ENCODE data around the gene NPAS3. TPM values are rescaled to one million over a fixed set of nuclear protein-coding genes. Genes with fewer than 3 reads are reported as not detected.
A peak's percentile ranks its signal among the peaks of the same experiment; 100 is the strongest.

The NPAS3 gene
- total RNA-seq, 6 donors from 2014 or later: 0.30 to 0.77 (median 0.59) TPM; not detected in 2

- H3K27me3 ChIP-seq: no peaks in the 10 kb centered on the region
- DNase-seq: no peak
- no peaks in the 10 kb centered on the region for H3K9me3 ChIP-seq
- no peak overlapping the region for H3K27ac ChIP-seq
- WGBS, 2 donors: 88 to 93% methylated on average over 2 of the region's 2 CpGs
- TF ChIP-seq EP300 (IDR thresholded peaks at IDR 0.05) (no peak), CTCF (IDR thresholded peaks at IDR 0.05) (no peak), POLR2AphosphoS5 (IDR thresholded peaks at IDR 0.05) (no peak), POLR2A (IDR thresholded peaks at IDR 0.05) (no peak)
- no peak for ATAC-seq (ENCODE audit: low FRiP score in 2 of 2)
- H3K4me1 ChIP-seq: no peaks in the 10 kb centered on the region
- H3K36me3 ChIP-seq: no peaks in the 10 kb centered on the region
- no peak overlapping the region for H3K4me3 ChIP-seq
These were observed 798.8 kb downstream of the NPAS3 start for GRCh38 chr14:33737446-33737845.

GRCh38 chr14:33738029-33738428, 799.4 kb downstream of the NPAS3 start:
- H3K4me3 ChIP-seq: no peak overlapping the region
- H3K9me3 ChIP-seq: peaks cover 0 to 2% (median 0%) of the 10 kb centered on the region in 4 donors
- H3K4me1 ChIP-seq: no peaks in the 10 kb centered on the region
- TF ChIP-seq EP300 (IDR thresholded peaks at IDR 0.05) (no peak), CTCF (IDR thresholded peaks at IDR 0.05) (no peak), POLR2A (IDR thresholded peaks at IDR 0.05) (no peak), POLR2AphosphoS5 (IDR thresholded peaks at IDR 0.05) (no peak)
- no peak for DNase-seq
- no peak overlapping the region for H3K27ac ChIP-seq
- H3K27me3 ChIP-seq: no peaks in the 10 kb centered on the region
- ATAC-seq (ENCODE audit: low FRiP score in 2 of 2): no peak
- H3K36me3 ChIP-seq: no peaks in the 10 kb centered on the region
- 90 to 94% methylated on average over 4 of the region's 4 CpGs for WGBS, 2 donors

- WGBS, 2 donors: 96% methylated on average over 3 of the region's 3 CpGs
- Histone ChIP-seq H3K27me3 (no peaks in the 10 kb centered on the region), H3K9me3 (peaks cover 0 to 5% (median 0%) of the 10 kb centered on the region in 4 donors), H3K4me1 (no peaks in the 10 kb centered on the region), H3K4me3 (no peak overlapping the region), H3K27ac (no peak overlapping the region), H3K36me3 (no peaks in the 10 kb centered on the region)
- ATAC-seq (ENCODE audit: low FRiP score in 2 of 2) (peak in 1 of 2 donors; percentile 34), DNase-seq (no peak)
- TF ChIP-seq CTCF (IDR thresholded peaks at IDR 0.05) (no peak), POLR2A (IDR thresholded peaks at IDR 0.05) (no peak), POLR2AphosphoS5 (IDR thresholded peaks at IDR 0.05) (no peak), EP300 (IDR thresholded peaks at IDR 0.05) (no peak)
These were observed 799.8 kb downstream of the NPAS3 start for GRCh38 chr14:33738491-33738890.

GRCh38 chr14:33740531-33740930, 801.9 kb downstream of the NPAS3 start:
- Histone ChIP-seq H3K4me3 (no peak overlapping the region), H3K4me1 (no peaks in the 10 kb centered on the region), H3K9me3 (peaks cover 0 to 5% (median 0%) of the 10 kb centered on the region in 4 donors), H3K27ac (no peak overlapping the region), H3K36me3 (no peaks in the 10 kb centered on the region), H3K27me3 (no peaks in the 10 kb centered on the region)
- WGBS, 2 donors: 84 to 90% methylated on average over 5 of the region's 5 CpGs
- TF ChIP-seq CTCF (IDR thresholded peaks at IDR 0.05): no peak
- no peak for TF ChIP-seq POLR2A (IDR thresholded peaks at IDR 0.05)
- TF ChIP-seq POLR2AphosphoS5 (IDR thresholded peaks at IDR 0.05): no peak
- no peak for TF ChIP-seq EP300 (IDR thresholded peaks at IDR 0.05)
- DNase-seq: no peak
- no peak for ATAC-seq (ENCODE audit: low FRiP score in 2 of 2)

- Histone ChIP-seq H3K36me3 (no peaks in the 10 kb centered on the region), H3K9me3 (peaks cover 0 to 5% (median 0%) of the 10 kb centered on the region in 4 donors), H3K4me3 (no peak overlapping the region), H3K27ac (no peak overlapping the region), H3K27me3 (no peaks in the 10 kb centered on the region), H3K4me1 (no peaks in the 10 kb centered on the region)
- DNase-seq: no peak
- ATAC-seq (ENCODE audit: low FRiP score in 2 of 2): no peak
- WGBS, 2 donors: 81 to 90% methylated on average over 4 of the region's 4 CpGs
- TF ChIP-seq POLR2A (IDR thresholded peaks at IDR 0.05) (no peak), EP300 (IDR thresholded peaks at IDR 0.05) (no peak), POLR2AphosphoS5 (IDR thresholded peaks at IDR 0.05) (no peak), CTCF (IDR thresholded peaks at IDR 0.05) (no peak)
These were observed 803.5 kb downstream of the NPAS3 start for GRCh38 chr14:33742166-33742565.
